ENCODE measurements around the gene GALNT14. TPM values are rescaled to one million over a fixed set of nuclear protein-coding genes. Genes with fewer than 3 reads are reported as not detected.

GALNT14 gene
- total RNA-seq, 1 donor from 2014 or later = 14.4 TPM

GRCh38 chr2:30958918-30959265 lies 179.3 kb downstream of the GALNT14 start:
- no peak overlapping the region for H3K27ac Mint-ChIP-seq (ENCODE audit: unreplicated experiment)
- no peaks in the 10 kb centered on the region for H3K4me1 Mint-ChIP-seq (ENCODE audit: low read depth, unreplicated experiment)
- H3K9me3 Mint-ChIP-seq (ENCODE audit: unreplicated experiment) = peaks cover 2% of the 10 kb centered on the region
- peaks cover 3% of the 10 kb centered on the region for H3K27me3 Mint-ChIP-seq (ENCODE audit: unreplicated experiment)
- TF ChIP-seq, protein P1, sequence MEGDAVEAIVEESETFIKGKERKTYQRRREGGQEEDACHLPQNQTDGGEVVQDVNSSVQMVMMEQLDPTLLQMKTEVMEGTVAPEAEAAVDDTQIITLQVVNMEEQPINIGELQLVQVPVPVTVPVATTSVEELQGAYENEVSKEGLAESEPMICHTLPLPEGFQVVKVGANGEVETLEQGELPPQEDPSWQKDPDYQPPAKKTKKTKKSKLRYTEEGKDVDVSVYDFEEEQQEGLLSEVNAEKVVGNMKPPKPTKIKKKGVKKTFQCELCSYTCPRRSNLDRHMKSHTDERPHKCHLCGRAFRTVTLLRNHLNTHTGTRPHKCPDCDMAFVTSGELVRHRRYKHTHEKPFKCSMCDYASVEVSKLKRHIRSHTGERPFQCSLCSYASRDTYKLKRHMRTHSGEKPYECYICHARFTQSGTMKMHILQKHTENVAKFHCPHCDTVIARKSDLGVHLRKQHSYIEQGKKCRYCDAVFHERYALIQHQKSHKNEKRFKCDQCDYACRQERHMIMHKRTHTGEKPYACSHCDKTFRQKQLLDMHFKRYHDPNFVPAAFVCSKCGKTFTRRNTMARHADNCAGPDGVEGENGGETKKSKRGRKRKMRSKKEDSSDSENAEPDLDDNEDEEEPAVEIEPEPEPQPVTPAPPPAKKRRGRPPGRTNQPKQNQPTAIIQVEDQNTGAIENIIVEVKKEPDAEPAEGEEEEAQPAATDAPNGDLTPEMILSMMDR (IDR thresholded peaks at IDR 0.05; ENCODE audit: partially characterized antibody, unreplicated experiment) = no peak
- no peak overlapping the region for H3K4me3 Mint-ChIP-seq (ENCODE audit: unreplicated experiment)
- no peaks in the 10 kb centered on the region for H3K36me3 Mint-ChIP-seq (ENCODE audit: unreplicated experiment)
- DNase-seq = no peak

DNA sequence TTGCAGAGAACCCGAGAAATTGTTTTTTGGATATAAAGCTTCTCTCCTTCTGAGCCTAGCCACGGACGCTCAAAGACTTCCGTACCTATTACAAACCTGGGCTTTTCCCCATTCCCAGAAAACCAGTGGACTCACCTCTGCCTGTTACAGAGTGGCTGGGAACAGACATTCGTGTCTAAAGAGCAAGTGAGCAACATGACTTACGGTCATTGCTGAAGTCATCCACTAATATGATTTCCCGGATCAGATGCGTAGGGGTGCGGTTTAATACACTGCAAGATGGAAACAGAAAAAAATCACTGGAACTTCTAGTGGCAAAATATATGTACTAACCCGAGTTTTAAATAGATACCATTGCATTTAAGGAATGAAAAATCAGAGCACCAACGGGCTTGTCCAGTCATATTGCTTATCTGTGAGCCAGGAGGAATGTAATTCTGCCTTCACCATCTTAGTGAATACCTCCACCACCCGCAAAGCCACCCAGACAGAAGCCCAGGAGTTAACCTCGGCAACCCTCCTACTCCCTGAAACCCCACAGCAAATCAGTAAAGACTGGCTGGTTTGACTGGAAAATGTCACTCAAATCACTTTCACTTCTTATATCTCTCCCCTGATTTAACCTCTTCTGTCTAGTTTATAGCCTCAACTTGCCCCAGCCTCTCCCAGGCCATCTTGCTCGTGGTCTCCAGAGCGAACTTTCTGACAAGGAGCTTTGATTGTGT lies 179.9 kb downstream of the GALNT14 start:
- H3K27me3 Mint-ChIP-seq (ENCODE audit: unreplicated experiment) = peaks cover 3% of the 10 kb centered on the region
- DNase-seq = no peak
- no peaks in the 10 kb centered on the region for H3K4me1 Mint-ChIP-seq (ENCODE audit: low read depth, unreplicated experiment)
- TF ChIP-seq, protein P1 (IDR thresholded peaks at IDR 0.05; ENCODE audit: partially characterized antibody, unreplicated experiment) = no peak
- H3K27ac Mint-ChIP-seq (ENCODE audit: unreplicated experiment) = no peak overlapping the region
- peaks cover 2% of the 10 kb centered on the region for H3K9me3 Mint-ChIP-seq (ENCODE audit: unreplicated experiment)
- no peak overlapping the region for H3K4me3 Mint-ChIP-seq (ENCODE audit: unreplicated experiment)
- H3K36me3 Mint-ChIP-seq (ENCODE audit: unreplicated experiment) = no peaks in the 10 kb centered on the region

GRCh38 chr2:30957591-30957990 lies 180.6 kb downstream of the GALNT14 start:
- Mint-ChIP-seq H3K27me3 (ENCODE audit: unreplicated experiment) (peaks cover 3% of the 10 kb centered on the region), H3K9me3 (ENCODE audit: unreplicated experiment) (peaks cover 2% of the 10 kb centered on the region), H3K27ac (ENCODE audit: unreplicated experiment) (no peak overlapping the region), H3K36me3 (ENCODE audit: unreplicated experiment) (no peaks in the 10 kb centered on the region), H3K4me3 (ENCODE audit: unreplicated experiment) (no peak overlapping the region), H3K4me1 (ENCODE audit: low read depth, unreplicated experiment) (no peaks in the 10 kb centered on the region)
- TF ChIP-seq, protein P1 (IDR thresholded peaks at IDR 0.05; ENCODE audit: partially characterized antibody, unreplicated experiment) = no peak
- DNase-seq = no peak

- H3K4me1 Mint-ChIP-seq (ENCODE audit: low read depth, unreplicated experiment) = no peaks in the 10 kb centered on the region
- TF ChIP-seq, protein P1 (IDR thresholded peaks at IDR 0.05; ENCODE audit: partially characterized antibody, unreplicated experiment) = no peak
- no peak overlapping the region for H3K27ac Mint-ChIP-seq (ENCODE audit: unreplicated experiment)
- peaks cover 3% of the 10 kb centered on the region for H3K27me3 Mint-ChIP-seq (ENCODE audit: unreplicated experiment)
- DNase-seq = no peak
- no peaks in the 10 kb centered on the region for H3K36me3 Mint-ChIP-seq (ENCODE audit: unreplicated experiment)
- H3K4me3 Mint-ChIP-seq (ENCODE audit: unreplicated experiment) = no peak overlapping the region
- H3K9me3 Mint-ChIP-seq (ENCODE audit: unreplicated experiment) = peaks cover 2% of the 10 kb centered on the region
Observed at GRCh38 chr2:30956995-30957394, 181.2 kb downstream of the GALNT14 start.

GRCh38 chr2:30955516-30956132 lies 182.6 kb downstream of the GALNT14 start:
- TF ChIP-seq, protein P1 (IDR thresholded peaks at IDR 0.05; ENCODE audit: partially characterized antibody, unreplicated experiment) = no peak

More at GRCh38 chr2:30955516-30956132, 182.6 kb downstream of the GALNT14 start:
- H3K4me1 Mint-ChIP-seq (ENCODE audit: low read depth, unreplicated experiment) = no peaks in the 10 kb centered on the region
- H3K9me3 Mint-ChIP-seq (ENCODE audit: unreplicated experiment) = peaks cover 2% of the 10 kb centered on the region
- H3K27ac Mint-ChIP-seq (ENCODE audit: unreplicated experiment) = no peak overlapping the region
- H3K27me3 Mint-ChIP-seq (ENCODE audit: unreplicated experiment) = peaks cover 5% of the 10 kb centered on the region
- H3K4me3 Mint-ChIP-seq (ENCODE audit: unreplicated experiment) = no peak overlapping the region
- no peak for DNase-seq
- no peaks in the 10 kb centered on the region for H3K36me3 Mint-ChIP-seq (ENCODE audit: unreplicated experiment)

Data from glutamatergic neuron (in vitro differentiated cells).